HEK293T (cell line): ENCODE measurements around the gene SHANK1.
A peak's percentile ranks its signal among the peaks of the same experiment; 100 is the strongest.

Experiments
- CTCF ChIA-PET: fragments of 350-600 bp; formaldehyde crosslinking; extraction: SDS; loops from one replicate; lab custom pipeline; 2021; ENCODE audit warnings: antibody characterized with exemption, inconsistent platforms; lab: Yijun Ruan, JAX
- POLR2A ChIA-PET: fragments of 350-600 bp; formaldehyde crosslinking; extraction: SDS; loops from one replicate; lab custom pipeline; 2020; ENCODE audit warnings: antibody characterized with exemption, inconsistent platforms; lab: Yijun Ruan, JAX
- DNase-seq: peaks from one replicate; pipeline ENCODE4 v3.0.0; 2012; ENCODE audit warnings: mixed read lengths; ENCODE audit errors: extremely low spot score
- ARNT ChIP-seq: fragments of 450-650 bp; IDR thresholded peaks from 2 replicates; pipeline ENCODE4 v1.6.1; 2017; ENCODE audit warnings: mild to moderate bottlenecking
- BHLHE40 ChIP-seq: fragments of 450-650 bp; IDR thresholded peaks from 2 replicates; pipeline ENCODE4 v1.6.1; 2016; ENCODE audit warnings: mild to moderate bottlenecking, moderate library complexity, borderline replicate concordance
- CTBP1 ChIP-seq: fragments of 450-650 bp; IDR thresholded peaks from 2 replicates; pipeline ENCODE4 v1.6.1; 2016; ENCODE audit warnings: borderline replicate concordance
- ELF4 ChIP-seq: fragments of 450-650 bp; IDR thresholded peaks from 2 replicates; pipeline ENCODE4 v1.6.1; 2017; ENCODE audit warnings: antibody characterized with exemption
- FOXA1 ChIP-seq: fragments of 450-650 bp; IDR thresholded peaks from 2 replicates; pipeline ENCODE4 v1.6.1; 2016; ENCODE audit warnings: mild to moderate bottlenecking
- FOXK2 ChIP-seq: fragments of 450-650 bp; IDR thresholded peaks from 2 replicates; pipeline ENCODE4 v1.6.1; 2016; ENCODE audit warnings: mild to moderate bottlenecking
- FOXM1 ChIP-seq: fragments of 450-650 bp; IDR thresholded peaks from 2 replicates; pipeline ENCODE4 v1.6.1; 2017; ENCODE audit warnings: mild to moderate bottlenecking, borderline replicate concordance
- HDGF ChIP-seq: fragments of 450-650 bp; IDR thresholded peaks from 2 replicates; pipeline ENCODE4 v1.6.1; 2017; ENCODE audit warnings: antibody characterized with exemption, borderline replicate concordance
- L3MBTL2 ChIP-seq: fragments of 450-650 bp; conservative IDR thresholded peaks from 2 replicates; pipeline ENCODE4 v1.6.1; 2016; ENCODE audit warnings: mild to moderate bottlenecking
- LEF1 ChIP-seq: fragments of 450-650 bp; IDR thresholded peaks from 2 replicates; pipeline ENCODE4 v1.6.1; 2017; ENCODE audit warnings: mild to moderate bottlenecking, borderline replicate concordance
- NFRKB ChIP-seq: fragments of 450-650 bp; IDR thresholded peaks from 2 replicates; pipeline ENCODE4 v1.6.1; 2016; ENCODE audit warnings: mild to moderate bottlenecking, moderate library complexity
- SP1 ChIP-seq: fragments of 450-650 bp; IDR thresholded peaks from 2 replicates; pipeline ENCODE4 v1.6.1; 2017
- SUZ12 ChIP-seq: fragments of 450-650 bp; IDR thresholded peaks from 2 replicates; pipeline ENCODE4 v1.6.1; 2016; ENCODE audit warnings: mild to moderate bottlenecking
- TARDBP ChIP-seq: fragments of 450-650 bp; IDR thresholded peaks from 2 replicates; pipeline ENCODE4 v1.6.1; 2016
- ZNF384 ChIP-seq: fragments of 450-650 bp; IDR thresholded peaks from 2 replicates; pipeline ENCODE4 v1.6.1; 2016
- TF ChIP-seq, protein P1 (sequence below): fragments of 450-650 bp; IDR thresholded peaks from 2 replicates; pipeline ENCODE4 v1.6.1; 2016

Gene SHANK1

DNA sequence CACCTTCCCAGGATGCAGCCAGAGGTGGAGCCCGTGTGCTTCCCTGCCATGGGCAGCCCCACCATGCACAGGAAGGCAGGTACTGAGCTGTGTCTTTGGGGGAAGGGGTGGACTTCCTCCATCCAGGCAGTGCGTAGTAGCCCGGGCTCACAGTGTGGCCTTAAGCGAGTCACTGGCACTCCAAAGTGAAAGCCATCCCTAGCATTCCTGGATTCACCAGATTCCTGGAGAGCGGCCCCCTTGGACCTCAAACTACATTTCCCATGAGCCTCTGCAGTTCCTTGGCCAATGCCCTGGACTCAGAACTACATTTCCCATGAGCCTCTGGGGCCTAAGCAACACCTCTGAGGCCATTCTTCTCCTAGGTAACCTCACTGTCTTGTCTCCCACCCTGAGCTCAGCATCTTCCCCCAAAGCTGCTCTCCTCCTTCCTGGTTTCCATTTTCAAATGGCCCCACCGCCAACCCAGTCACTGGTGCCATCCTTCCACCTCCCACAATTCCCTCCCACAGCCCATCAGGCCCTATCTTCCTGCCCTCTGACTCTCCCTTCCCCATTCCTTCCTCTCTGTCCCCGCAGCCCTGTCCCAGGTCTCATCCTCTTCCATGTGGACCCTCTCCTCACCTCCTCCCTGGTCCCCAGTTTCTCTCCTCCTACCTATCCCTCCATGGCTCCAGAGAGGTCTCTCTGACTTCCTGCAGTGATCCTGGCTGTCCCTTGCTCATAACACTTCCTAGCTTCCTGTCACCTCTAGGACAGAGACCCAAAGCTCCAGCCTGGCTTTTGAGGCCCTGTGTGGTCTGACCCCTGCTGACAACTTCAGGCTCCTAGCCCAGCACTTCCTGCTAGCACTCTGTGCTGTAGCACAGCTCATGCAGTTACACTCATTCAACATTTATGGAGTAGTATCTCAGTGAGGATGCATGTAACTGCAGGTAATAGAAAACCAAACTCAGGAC lies 69.9 kb downstream of the SHANK1 start, which contains the start of gene C19orf81:
C19orf81 (plus strand) TSS at position 13 of the 959 bp plus-strand sequence; CDS start at position 13, 0 bp downstream.
- POLR2A ChIA-PET: interaction anchor here (1.0 to 1.4 kb wide), 3 partner anchors 8 to 11 kb away, joined by 3 read pairs; no protein-coding TSS in a partner anchor
- TF ChIP-seq BHLHE40 (no peak), SUZ12 (no peak; the same call in 1 of the 2 replicates), TARDBP (no peak), LEF1 (no peak), L3MBTL2 (no peak), FOXM1 (no peak), NFRKB (no peak), FOXK2 (no peak)
- TF ChIP-seq, protein P1, sequence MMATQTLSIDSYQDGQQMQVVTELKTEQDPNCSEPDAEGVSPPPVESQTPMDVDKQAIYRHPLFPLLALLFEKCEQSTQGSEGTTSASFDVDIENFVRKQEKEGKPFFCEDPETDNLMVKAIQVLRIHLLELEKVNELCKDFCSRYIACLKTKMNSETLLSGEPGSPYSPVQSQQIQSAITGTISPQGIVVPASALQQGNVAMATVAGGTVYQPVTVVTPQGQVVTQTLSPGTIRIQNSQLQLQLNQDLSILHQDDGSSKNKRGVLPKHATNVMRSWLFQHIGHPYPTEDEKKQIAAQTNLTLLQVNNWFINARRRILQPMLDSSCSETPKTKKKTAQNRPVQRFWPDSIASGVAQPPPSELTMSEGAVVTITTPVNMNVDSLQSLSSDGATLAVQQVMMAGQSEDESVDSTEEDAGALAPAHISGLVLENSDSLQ: no peak
- DNase-seq: peak; percentile 69
- CTCF ChIA-PET: no interaction called here

DNA sequence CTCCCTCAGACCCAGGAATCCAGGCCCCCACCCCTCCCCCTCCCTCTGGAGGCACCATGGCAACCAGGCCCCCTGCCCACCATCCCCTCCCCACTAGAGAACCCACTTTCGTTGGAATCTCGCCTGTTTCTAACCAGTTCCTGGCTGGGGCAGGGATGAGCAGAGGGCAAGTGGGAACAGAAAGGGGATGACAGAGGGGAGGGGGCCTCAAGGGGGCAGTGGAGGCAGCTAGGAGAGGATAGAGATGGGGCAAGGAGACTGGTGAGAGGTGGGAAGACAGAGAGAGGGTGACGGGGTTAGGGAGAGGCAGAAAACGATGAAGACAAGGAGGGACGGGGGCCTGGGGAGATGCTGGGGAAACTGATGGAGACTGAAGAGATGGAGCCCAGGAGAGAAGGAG lies 70.9 kb downstream of the SHANK1 start:
- TF ChIP-seq SP1 (no peak), ARNT (no peak), FOXK2 (no peak), TARDBP (no peak), LEF1 (no peak)
- ChIA-PET POLR2A (no interaction called here), CTCF (no interaction called here)
- no peak for DNase-seq

DNA sequence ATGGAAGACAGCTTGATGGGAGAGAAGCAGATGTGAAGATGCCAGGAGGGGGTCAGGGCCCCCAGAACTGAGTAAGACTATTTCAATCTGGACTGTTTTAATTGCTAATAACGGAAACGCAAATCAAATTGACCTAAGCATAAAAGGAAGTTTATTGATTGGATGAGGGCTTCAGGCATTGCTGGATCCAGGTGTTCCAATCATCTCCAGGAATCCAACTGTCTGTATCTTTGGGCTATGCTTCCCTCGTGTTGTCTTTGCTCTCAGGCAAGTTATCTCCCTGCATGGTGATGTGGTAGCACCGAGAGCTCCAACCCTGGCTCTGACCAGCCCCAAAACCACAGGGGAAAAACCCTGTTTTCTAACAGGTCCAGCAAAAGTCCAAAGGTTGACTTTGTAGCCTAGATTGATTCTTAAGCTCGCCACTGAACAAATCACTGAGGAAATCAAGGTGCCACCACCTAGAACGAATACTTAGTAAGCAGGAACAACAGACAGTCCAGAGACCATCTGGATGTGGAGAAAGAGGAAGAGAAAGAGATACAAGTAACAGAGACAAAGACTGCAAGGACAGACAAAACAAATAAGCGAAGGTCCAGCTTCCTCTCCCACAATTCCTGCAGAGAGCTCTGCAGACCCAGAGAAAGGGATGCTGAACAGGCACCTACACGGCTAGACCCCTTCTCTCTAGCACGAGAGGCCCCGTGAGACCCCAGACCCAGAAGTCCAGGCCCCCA lies 71.6 kb downstream of the SHANK1 start:
- no peak for DNase-seq
- ChIA-PET CTCF (no interaction called here), POLR2A (no interaction called here)
- TF ChIP-seq ARNT: no peak
- no peak for TF ChIP-seq BHLHE40
- TF ChIP-seq LEF1: no peak
- TF ChIP-seq ELF4: no peak
- TF ChIP-seq, protein P1: no peak
- TF ChIP-seq HDGF: no peak

DNA sequence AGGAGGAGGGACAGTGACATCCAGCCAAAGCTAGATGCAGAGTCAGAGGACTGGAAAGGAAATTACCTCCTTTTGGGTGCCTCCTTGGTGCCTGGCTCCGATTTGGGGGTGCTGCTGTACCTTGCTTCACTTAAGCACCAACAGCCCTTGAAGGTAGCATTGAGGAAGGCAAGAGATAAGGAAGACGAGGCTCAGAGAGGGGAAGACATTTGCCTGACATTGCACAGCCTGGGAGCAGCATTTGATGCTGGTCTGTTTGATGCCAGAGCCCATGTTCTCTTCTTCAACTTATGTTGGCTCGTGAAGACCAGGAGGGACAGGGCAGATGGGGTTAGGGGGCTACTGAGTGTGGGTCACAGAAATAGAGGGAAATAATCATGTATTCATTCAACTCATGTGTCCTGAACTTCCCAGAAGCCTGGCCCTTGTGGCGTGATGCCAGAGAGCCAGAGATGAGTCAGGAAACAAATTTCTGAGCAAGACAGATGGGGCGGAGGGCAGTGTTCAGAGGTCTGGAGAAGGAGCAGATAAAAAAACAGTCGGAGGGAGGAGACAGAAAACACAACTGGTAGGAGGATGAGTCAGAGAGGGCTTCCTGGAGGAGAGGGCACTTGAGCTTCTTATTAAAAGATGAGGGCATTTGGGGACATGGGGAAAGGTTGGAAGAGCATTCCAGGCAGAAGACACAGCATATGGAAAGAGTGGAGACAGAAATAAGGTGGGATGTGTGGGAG lies 73.4 kb downstream of the SHANK1 start:
- no peak for DNase-seq
- TF ChIP-seq CTBP1 (no peak), ARNT (no peak), BHLHE40 (no peak), SUZ12 (no peak), L3MBTL2 (no peak), SP1 (no peak), ZNF384 (no peak), HDGF (no peak), FOXA1 (no peak), ELF4 (no peak), FOXM1 (no peak), LEF1 (no peak), TARDBP (no peak), FOXK2 (no peak), NFRKB (no peak)
- TF ChIP-seq, protein P1: no peak
- CTCF ChIA-PET: interaction anchor here (1.1 kb wide), 1 partner anchor 78 kb away, joined by 3 read pairs; no protein-coding TSS in a partner anchor
- POLR2A ChIA-PET: no interaction called here

DNA sequence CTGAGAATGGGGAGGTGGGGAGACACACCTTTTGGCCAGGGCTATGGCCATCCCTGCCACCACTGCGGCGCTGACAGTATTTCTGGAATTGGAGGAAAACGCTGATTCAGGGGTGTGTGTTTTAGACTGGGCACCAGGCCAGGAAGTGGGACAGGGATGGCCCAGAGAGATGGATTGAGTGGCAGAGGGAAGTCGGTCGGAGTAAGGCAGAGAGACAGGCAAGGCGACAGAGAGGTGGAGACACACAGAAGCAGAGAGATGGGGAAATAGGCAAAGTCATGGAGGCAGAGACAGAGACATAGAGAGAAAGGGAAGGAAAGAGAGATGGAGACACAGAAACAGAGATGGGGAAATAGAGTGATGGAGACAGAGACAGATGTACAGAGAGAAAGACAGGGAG lies 74.5 kb downstream of the SHANK1 start:
- TF ChIP-seq CTBP1: no peak
- no peak for TF ChIP-seq ZNF384
- TF ChIP-seq FOXA1: no peak
- no peak for DNase-seq
- ChIA-PET CTCF (no interaction called here), POLR2A (no interaction called here)
